Mesenchymal stem cell (in vitro differentiated cells and primary cell): Measurements from ENCODE around the gene E2F4.
A peak's percentile ranks its signal among the peaks of the same experiment; 100 is the strongest.

Experiments used
- DNase-seq: peaks from one replicate; pipeline ENCODE4 v3.0.0-alpha.2; 2013
- H2AFZ ChIP-seq: one replicate; pipeline ENCODE4 v1.6.1; 2013; ENCODE audit warnings: low read depth, mild to moderate bottlenecking, control low read depth, inconsistent platforms, low read length, moderate library complexity
- H2AK5ac ChIP-seq: 2 replicates; pipeline ENCODE4 v1.6.1; 2013; ENCODE audit warnings: low read length, moderate library complexity, mild to moderate bottlenecking, inconsistent platforms; ENCODE audit not compliant: severe bottlenecking
- H2BK120ac ChIP-seq: one replicate; pipeline ENCODE4 v1.6.1; 2013; ENCODE audit warnings: low read depth, mild to moderate bottlenecking, inconsistent platforms, low read length, moderate library complexity
- H2BK12ac ChIP-seq, 2 experiments: one replicate each; pipeline ENCODE4 v1.6.1; 2013; ENCODE audit warnings: inconsistent platforms in 2 of 2, low read length in 2 of 2, mild to moderate bottlenecking in 2 of 2, moderate library complexity in 2 of 2, control low read depth in 1 of 2
- H2BK15ac ChIP-seq: one replicate; pipeline ENCODE4 v1.6.1; 2013; ENCODE audit warnings: mild to moderate bottlenecking, low read depth, inconsistent platforms; ENCODE audit not compliant: poor library complexity, severe bottlenecking
- H2BK5ac ChIP-seq: 2 replicates; pipeline ENCODE4 v1.6.1; 2013; ENCODE audit warnings: low read depth, mild to moderate bottlenecking, low read length, control low read depth, inconsistent platforms; ENCODE audit not compliant: poor library complexity, severe bottlenecking
- H3K14ac ChIP-seq, 2 experiments: one replicate each; pipeline ENCODE4 v1.6.1; 2013; ENCODE audit warnings: inconsistent platforms in 2 of 2, low read length in 2 of 2, control low read depth in 1 of 2, mild to moderate bottlenecking in 1 of 2, moderate library complexity in 1 of 2
- H3K18ac ChIP-seq, 2 experiments: one replicate each; pipeline ENCODE4 v1.6.1; 2013; ENCODE audit warnings: inconsistent platforms in 2 of 2, low read length in 2 of 2, control low read depth in 1 of 2, low read depth in 1 of 2, mild to moderate bottlenecking in 1 of 2
- H3K23ac ChIP-seq, 2 experiments: one replicate each; pipeline ENCODE4 v1.6.1; 2013; ENCODE audit warnings: inconsistent platforms in 2 of 2, low read length in 2 of 2, mild to moderate bottlenecking in 2 of 2, moderate library complexity in 2 of 2, control low read depth in 1 of 2
- H3K27ac ChIP-seq: 2 replicates; pipeline ENCODE4 v1.5.1; 2013; ENCODE audit warnings: mild to moderate bottlenecking, moderate library complexity, low read length, control low read depth, inconsistent platforms; ENCODE audit not compliant: poor library complexity, severe bottlenecking
- H3K27me3 ChIP-seq, 2 experiments: 2 replicates each; pipeline versions ENCODE4 v1.6.1 to v1.7.0; 2013; ENCODE audit warnings: low read length in 2 of 2, mild to moderate bottlenecking in 2 of 2, moderate library complexity in 2 of 2, control low read depth in 1 of 2, inconsistent platforms in 1 of 2; ENCODE audit not compliant: control insufficient read depth in 1 of 2, insufficient read depth in 1 of 2
- H3K36me3 ChIP-seq, 2 experiments: 2 replicates each; pipeline versions ENCODE4 v1.6.1 to v1.7.0; 2013; ENCODE audit warnings: low read length in 2 of 2, control low read depth in 1 of 2, inconsistent platforms in 1 of 2, low read depth in 1 of 2, mild to moderate bottlenecking in 1 of 2; ENCODE audit not compliant: insufficient read depth in 2 of 2, control insufficient read depth in 1 of 2
- H3K4ac ChIP-seq, 2 experiments: one replicate each; pipeline ENCODE4 v1.6.1; 2013; ENCODE audit warnings: inconsistent platforms in 2 of 2, low read length in 2 of 2, mild to moderate bottlenecking in 2 of 2, moderate library complexity in 2 of 2, control low read depth in 1 of 2, low read depth in 1 of 2
- H3K4me1 ChIP-seq: 2 replicates; pipeline ENCODE4 v1.6.1; 2013; ENCODE audit warnings: low read depth, low read length, control low read depth; ENCODE audit not compliant: control insufficient read depth, insufficient read depth
- H3K4me2 ChIP-seq: 2 replicates; pipeline ENCODE4 v1.6.1; 2013; ENCODE audit warnings: low read length, mild to moderate bottlenecking, inconsistent platforms; ENCODE audit not compliant: poor library complexity, severe bottlenecking
- H3K4me3 ChIP-seq, 2 experiments: 2 replicates each; pipeline versions ENCODE4 v1.5.1 to v1.7.0; 2013; ENCODE audit warnings: low read length in 2 of 2, mild to moderate bottlenecking in 2 of 2, control low read depth in 1 of 2, low read depth in 1 of 2; ENCODE audit not compliant: insufficient read depth in 1 of 2
- H3K79me1 ChIP-seq: replicated peaks from 2 replicates; pipeline ENCODE4 v1.6.1; 2013; ENCODE audit warnings: mild to moderate bottlenecking, control low read depth, low read length, inconsistent platforms; ENCODE audit not compliant: poor library complexity, severe bottlenecking
- H3K9ac ChIP-seq: 2 replicates; pipeline ENCODE4 v1.7.0; 2013; ENCODE audit warnings: mild to moderate bottlenecking, low read length, moderate library complexity
- H3K9me3 ChIP-seq: 2 replicates; pipeline ENCODE4 v1.7.0; 2013; ENCODE audit warnings: mild to moderate bottlenecking, low read length; ENCODE audit not compliant: control insufficient read depth
- H4K8ac ChIP-seq: one replicate; pipeline ENCODE4 v1.6.1; 2013; ENCODE audit warnings: inconsistent platforms, mild to moderate bottlenecking, low read length, moderate library complexity
- H4K91ac ChIP-seq: one replicate; pipeline ENCODE4 v1.6.1; 2013; ENCODE audit warnings: mild to moderate bottlenecking, low read length, inconsistent platforms
- WGBS: methylation state at CpG from one replicate; pipeline ENCODE4 v1.1.7; 2013; ENCODE audit warnings: mixed read lengths; 5-methylcytosine and 5-hydroxymethylcytosine counted together

Gene E2F4

GRCh38 chr16:67226804-67227566 lies 35.0 kb downstream of the E2F4 start, which contains the start of gene TMEM208:
TMEM208 (plus strand) TSS chr16:67227130; CDS start chr16:67227219, 89 bp downstream.
- Histone ChIP-seq H3K4me1 (peaks cover 18% of the 10 kb centered on the region), H2BK5ac (no peak within 1 kb of the TSS), H3K36me3 (peaks cover 43 to 61% of the 10 kb centered on the region in 2 experiments), H2BK15ac (no peak within 1 kb of the TSS), H3K4me3 (peak within 1 kb of the TSS; percentile 80 to 92), H4K91ac (peak within 1 kb of the TSS; percentile 53), H3K4ac (peak within 1 kb of the TSS; percentile 36 to 92), H3K79me1 (peaks cover 29% of the 10 kb centered on the region), H2AK5ac (peak within 1 kb of the TSS; percentile 29), H3K4me2 (peak within 1 kb of the TSS; percentile 79), H3K14ac (peak within 1 kb of the TSS in 1 of 2 experiments; percentile 74), H3K23ac (no peak within 1 kb of the TSS), H2BK120ac (no peak within 1 kb of the TSS), H3K27me3 (no peaks in the 10 kb centered on the region), H4K8ac (peak within 1 kb of the TSS; percentile 40), H2BK12ac (no peak within 1 kb of the TSS), H3K9ac (peak within 1 kb of the TSS; percentile 98), H2AFZ (peak within 1 kb of the TSS; percentile 44), H3K9me3 (no peaks in the 10 kb centered on the region), H3K18ac (peak within 1 kb of the TSS; percentile 41 to 92), H3K27ac (peak within 1 kb of the TSS; percentile 16)
- DNase-seq, result peak; percentile 99
- WGBS, result 3% methylated on average over 46 of the region's 46 CpGs

GRCh38 chr16:67227567-67227921 lies 35.6 kb downstream of the E2F4 start:
- Histone ChIP-seq H3K27me3 (no peaks in the 10 kb centered on the region), H3K18ac (no peak overlapping the region), H3K4me3 (peak overlapping the region; percentile 80 to 92), H2BK120ac (no peak overlapping the region), H3K9me3 (no peaks in the 10 kb centered on the region), H3K4me2 (peak overlapping the region; percentile 79), H4K8ac (peak overlapping the region; percentile 40), H3K4ac (peak overlapping the region; percentile 36 to 92), H3K23ac (no peak overlapping the region), H3K9ac (peak overlapping the region; percentile 98), H3K79me1 (peaks cover 31% of the 10 kb centered on the region), H3K27ac (no peak overlapping the region), H2BK12ac (no peak overlapping the region), H3K36me3 (peaks cover 47 to 64% of the 10 kb centered on the region in 2 experiments), H2BK15ac (no peak overlapping the region), H4K91ac (no peak overlapping the region), H3K4me1 (peaks cover 19% of the 10 kb centered on the region), H3K14ac (no peak overlapping the region), H2BK5ac (no peak overlapping the region), H2AFZ (no peak overlapping the region), H2AK5ac (peak overlapping the region; percentile 29)
- no peak for DNase-seq
- WGBS, result 25% methylated on average over 12 of the region's 12 CpGs

GRCh38 chr16:67228034-67228785 lies 36.3 kb downstream of the E2F4 start:
- Histone ChIP-seq H3K23ac (no peak overlapping the region), H3K9ac (peak overlapping the region; percentile 98), H2BK120ac (no peak overlapping the region), H3K36me3 (peaks cover 52 to 63% of the 10 kb centered on the region in 2 experiments), H2BK15ac (no peak overlapping the region), H3K4me2 (peak overlapping the region; percentile 79), H4K91ac (no peak overlapping the region), H2AK5ac (no peak overlapping the region), H3K9me3 (no peaks in the 10 kb centered on the region), H3K79me1 (peaks cover 32% of the 10 kb centered on the region), H3K27me3 (no peaks in the 10 kb centered on the region), H3K4ac (no peak overlapping the region), H3K18ac (no peak overlapping the region), H3K4me1 (peaks cover 19% of the 10 kb centered on the region), H2BK12ac (no peak overlapping the region), H2BK5ac (no peak overlapping the region), H2AFZ (no peak overlapping the region), H4K8ac (peak overlapping the region; percentile 38), H3K27ac (no peak overlapping the region), H3K14ac (no peak overlapping the region), H3K4me3 (peak overlapping the region in 1 of 2 experiments; percentile 92)
- 94% methylated on average over 9 of the region's 9 CpGs for WGBS
- DNase-seq, result no peak

GRCh38 chr16:67228905-67229304 lies 37.0 kb downstream of the E2F4 start:
- Histone ChIP-seq H2BK5ac (no peak overlapping the region), H4K8ac (no peak overlapping the region), H3K27ac (no peak overlapping the region), H4K91ac (no peak overlapping the region), H3K23ac (no peak overlapping the region), H3K4me3 (no peak overlapping the region), H3K4ac (no peak overlapping the region), H3K9ac (no peak overlapping the region), H3K27me3 (no peaks in the 10 kb centered on the region), H2BK12ac (no peak overlapping the region), H2AFZ (no peak overlapping the region), H3K18ac (no peak overlapping the region), H3K79me1 (peaks cover 32% of the 10 kb centered on the region), H3K9me3 (no peaks in the 10 kb centered on the region), H3K4me2 (no peak overlapping the region), H3K36me3 (peaks cover 59 to 62% of the 10 kb centered on the region in 2 experiments), H3K14ac (no peak overlapping the region), H3K4me1 (peaks cover 19% of the 10 kb centered on the region), H2AK5ac (no peak overlapping the region), H2BK120ac (no peak overlapping the region), H2BK15ac (no peak overlapping the region)
- no peak for DNase-seq
- WGBS, result 98% methylated on average over 9 of the region's 9 CpGs
